Activated CD4-positive, CD25-positive, alpha-beta regulatory T cell treated with anti-CD3 and anti-CD28 coated beads, Interleukin-2, amount 50 U/mL, for 24 hours (primary cell): ENCODE results near the gene SLC16A10.
"Not testable (repeated sequence)": the region's sequence is repeated elsewhere in the genome, so short reads cannot be mapped to it uniquely, and the experiment has no call there.

ENCODE experiments used
- ATAC-seq, 2 donors: fragments of 150-1000 bp; cut with Tn5 transposase; one replicate each; pipeline ENCODE4 v1.10.0; 2021; ENCODE audit warnings: mild to moderate bottlenecking in 1 of 2, moderate library complexity in 1 of 2

The SLC16A10 gene

DNA sequence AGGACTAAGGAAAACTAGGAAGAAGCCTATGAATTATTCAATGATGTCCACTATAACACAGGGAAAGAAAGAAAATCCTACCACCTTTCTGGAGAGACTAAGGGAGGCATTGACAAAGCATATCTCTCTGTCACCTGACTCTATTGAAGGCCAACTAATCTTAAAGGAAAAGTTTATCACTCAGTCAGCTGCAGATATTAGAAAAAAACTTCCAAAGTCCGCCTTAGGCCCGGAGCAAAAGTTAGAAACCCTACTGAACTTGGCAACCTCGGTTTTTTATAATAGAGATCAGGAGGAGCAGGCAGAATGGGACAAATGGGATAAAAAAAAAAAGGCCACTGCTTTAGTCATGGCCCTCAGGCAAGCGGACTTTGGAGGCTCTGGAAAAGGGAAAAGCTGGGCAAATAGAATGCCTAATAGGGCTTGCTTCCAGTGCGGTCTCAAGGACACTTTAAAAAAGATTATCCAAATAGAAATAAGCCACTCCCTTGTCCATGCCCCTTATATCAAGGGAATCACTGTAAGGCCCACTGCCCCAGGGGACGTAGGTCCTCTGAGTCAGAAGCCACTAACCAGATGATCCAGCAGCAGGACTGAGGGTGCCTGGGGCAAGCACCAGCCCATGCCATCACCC is 47.0 kb downstream of the SLC16A10 start:
- ATAC-seq = not testable (repeated sequence)

DNA sequence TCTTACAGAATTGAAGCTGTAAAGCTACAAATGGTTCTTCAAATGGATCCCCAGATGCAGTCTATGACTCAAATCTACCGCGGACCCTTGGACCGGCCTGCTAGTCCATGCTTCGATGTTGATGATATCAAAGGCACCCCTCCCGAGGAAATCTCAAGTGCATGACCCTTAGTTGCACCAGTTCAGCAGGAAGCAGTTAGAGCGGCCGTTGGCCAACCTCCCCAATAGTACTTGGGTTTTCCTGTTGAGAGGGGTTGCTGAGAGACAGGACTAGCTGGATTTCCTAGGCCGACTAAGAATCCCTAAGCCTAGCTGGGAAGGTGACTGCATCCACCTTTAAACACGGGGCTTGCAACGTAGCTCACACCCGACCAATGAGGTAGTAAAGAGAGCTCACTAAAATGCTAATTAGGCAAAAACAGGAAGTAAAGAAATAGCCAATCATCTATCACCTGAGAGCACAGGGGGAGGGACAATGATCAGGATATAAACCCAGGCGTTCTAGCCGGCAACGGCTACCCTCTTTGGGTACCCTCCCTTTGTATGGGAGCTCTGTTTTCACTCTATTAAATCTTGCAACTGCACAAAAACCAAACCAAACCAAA is 50.3 kb downstream of the SLC16A10 start:
- not testable (repeated sequence) for ATAC-seq

DNA sequence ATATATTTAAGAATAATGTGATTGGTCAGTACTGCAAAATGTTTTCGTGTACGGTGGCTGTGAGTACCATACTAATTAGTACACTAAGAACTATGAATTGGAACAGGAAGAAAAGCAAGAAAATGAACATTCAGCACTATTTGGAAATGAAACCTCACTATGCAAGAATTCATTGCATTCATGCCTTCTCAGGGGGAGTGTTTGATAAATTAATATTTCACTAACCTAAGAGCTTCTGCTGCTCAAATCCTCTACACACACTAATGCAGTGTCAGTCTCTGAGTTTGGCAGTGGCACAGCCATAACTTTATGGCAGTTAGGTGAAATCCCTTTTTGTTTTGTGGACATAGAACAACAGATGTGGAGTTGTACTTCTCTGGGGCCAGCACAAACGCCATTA is 60.1 kb downstream of the SLC16A10 start:
- ATAC-seq = no peak

DNA sequence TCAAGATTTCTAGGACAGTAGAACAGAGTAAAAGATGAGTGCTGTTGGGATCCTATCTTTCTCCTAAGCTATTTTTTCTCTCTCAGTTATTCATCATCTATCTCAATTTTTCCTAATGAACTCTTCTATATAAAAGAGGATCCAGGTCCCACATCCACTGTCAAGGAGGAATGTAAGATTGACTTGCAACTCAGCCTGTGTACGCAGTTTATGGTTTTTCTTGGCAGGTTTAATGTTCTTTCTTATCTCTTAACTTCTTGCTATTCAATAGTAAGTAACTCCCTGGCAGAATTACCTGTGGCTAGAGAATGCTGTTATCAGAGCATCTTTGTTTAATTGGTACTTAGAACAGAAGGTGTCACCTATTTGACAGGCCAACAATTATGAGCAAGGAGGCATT is 60.8 kb downstream of the SLC16A10 start:
- no peak for ATAC-seq

DNA sequence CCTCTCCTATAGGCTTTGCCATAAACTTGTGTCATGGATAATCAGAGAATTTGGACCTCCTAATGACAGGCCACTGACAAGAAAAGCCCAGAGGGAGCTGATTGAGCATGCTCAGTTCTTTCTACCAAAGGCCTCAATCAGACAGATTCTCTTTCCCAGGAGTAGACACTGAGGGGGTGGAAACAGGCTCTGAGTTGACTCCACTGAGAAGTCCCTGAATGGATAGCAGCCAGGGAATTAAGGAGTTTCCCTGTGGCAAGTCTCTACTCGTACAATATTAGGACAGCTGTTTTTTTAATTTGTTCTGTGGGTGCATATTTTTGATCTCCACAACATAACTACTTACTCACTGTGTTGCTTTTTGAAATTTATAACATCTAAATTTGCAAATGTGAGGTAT is 63.3 kb downstream of the SLC16A10 start:
- ATAC-seq = no peak

DNA sequence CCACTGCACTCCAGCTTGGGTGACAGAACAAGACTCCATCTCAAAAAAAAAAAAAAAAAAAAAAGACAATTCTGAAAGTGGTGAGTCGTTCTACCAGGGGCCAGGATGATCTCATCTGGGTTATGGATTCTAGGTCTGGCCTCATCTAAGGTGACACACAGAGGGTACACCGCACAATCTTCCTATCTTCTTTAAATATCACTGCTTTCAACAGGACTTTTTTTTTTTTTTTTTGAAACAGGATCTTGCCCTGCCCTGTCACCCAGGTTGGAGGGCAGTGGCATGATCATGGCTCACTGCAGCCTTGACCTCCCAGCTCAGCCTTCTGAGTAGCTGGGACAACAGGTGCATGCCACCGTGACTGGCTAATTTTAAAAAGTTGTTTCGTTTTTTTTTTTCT is 67.7 kb downstream of the SLC16A10 start:
- ATAC-seq = peak; percentile 91 to 93

DNA sequence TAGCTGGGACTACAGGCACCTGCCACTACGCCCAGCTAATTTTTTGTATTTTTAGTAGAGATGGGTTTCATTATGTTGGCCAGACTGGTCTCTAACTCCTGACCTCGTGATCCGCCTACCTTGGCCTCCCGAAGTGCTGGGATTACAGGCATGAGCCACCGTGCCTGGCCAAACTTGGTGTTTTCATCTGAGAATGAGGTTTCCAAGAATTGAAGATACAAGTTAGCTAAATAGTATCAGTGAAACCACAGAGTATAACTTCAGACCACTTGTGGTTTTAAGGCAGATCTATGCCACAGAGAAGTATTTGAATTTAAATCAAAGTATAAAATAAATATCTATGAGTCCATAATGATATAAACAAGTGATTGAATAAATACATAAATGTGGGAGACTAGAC is 70.1 kb downstream of the SLC16A10 start:
- ATAC-seq = peak; percentile 22 to 24

DNA sequence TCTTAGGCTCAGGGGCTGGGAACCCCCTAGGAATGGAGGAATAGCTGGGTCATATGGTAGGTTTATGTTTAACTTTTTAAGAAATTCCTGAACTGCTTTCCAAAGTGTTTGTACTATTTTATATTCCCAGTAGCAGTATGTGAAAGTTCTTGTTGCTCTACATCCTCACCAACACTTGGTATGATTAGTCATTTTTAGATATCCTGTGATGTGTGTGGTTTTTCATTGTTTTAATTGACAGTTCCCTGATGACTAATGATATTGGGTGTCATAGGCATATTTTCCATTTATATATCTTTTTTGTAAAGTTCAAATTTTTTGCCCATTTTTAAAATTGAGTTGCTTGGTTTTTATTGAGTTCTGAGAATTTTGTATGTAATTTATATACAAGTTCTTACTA is 72.3 kb downstream of the SLC16A10 start:
- ATAC-seq = peak; percentile 67 to 74

DNA sequence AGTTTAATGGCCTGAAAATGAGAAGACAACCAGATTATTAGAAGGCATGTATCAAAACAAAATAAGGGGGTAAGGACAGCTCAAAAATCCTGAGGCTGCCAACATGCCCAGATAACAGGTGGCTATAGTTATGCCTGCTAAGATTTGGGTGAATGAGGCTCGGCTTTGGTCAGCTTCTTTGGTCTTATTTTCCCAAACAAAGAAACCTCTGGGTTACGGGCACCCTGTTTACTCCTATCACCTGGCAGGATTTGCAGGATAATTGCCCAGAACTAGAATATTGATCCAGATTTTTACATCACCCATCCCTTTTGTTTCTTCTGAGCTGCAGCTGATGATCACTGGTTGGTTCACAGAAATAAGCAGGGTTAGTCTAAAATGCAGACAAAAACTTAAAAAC is 74.3 kb downstream of the SLC16A10 start:
- ATAC-seq = no peak

DNA sequence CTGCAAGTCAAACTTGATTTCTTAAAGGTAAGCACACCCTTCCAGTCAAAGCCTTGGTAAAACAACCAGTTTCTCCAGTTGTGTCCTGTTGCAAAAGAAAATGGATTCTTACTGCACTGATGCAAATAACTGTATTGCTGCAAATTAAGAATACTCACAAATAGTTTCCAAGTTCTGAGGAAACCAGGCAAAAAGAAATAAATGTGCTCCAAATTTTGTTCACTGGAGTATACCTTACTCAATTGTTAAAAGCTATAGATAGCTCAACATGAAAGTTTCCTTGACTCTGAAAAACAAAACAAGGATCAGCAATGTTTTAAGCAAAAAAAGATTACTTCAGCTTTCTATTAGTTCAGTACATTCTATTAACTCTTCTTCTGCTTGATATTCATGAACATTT is 75.2 kb downstream of the SLC16A10 start:
- no peak for ATAC-seq

DNA sequence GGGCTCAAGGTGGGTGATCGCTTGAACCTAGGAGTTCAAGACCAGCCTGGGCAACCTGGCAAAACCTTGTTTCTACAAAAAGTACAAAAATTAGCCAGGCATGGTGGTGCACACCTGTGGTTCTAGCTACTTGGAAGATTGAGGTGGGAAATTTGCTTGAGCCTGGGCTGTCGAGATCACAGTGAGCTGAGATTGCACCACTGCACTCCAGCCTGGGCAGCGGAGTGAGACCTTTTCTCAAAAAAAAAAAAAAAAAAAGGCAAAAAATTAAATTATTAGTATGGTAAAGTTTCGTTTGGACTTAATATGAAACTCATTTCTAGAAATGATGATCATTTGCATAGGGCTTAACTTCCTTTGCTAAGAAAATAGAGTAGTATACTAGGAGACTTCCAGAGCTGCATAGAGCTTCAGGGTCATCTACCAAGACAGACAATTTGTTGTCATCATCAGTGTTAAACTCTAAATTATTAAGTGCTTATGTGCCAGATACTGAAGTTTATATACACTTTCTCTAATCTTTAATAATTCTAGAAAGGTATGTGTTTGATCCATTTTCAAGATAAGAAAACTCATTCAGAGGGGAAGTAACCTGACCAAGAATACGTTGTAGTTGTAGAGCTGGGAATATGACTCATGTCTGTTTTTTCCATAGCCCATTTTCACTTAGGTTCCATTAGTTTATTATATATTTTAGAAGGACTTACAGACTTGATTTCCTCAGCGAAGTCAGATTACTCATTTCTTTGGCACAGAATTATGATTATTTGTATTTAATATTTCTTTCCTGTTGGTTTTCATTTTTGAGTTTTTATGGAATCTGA is 84.5 kb downstream of the SLC16A10 start:
- ATAC-seq = peak; percentile 32 to 40

DNA sequence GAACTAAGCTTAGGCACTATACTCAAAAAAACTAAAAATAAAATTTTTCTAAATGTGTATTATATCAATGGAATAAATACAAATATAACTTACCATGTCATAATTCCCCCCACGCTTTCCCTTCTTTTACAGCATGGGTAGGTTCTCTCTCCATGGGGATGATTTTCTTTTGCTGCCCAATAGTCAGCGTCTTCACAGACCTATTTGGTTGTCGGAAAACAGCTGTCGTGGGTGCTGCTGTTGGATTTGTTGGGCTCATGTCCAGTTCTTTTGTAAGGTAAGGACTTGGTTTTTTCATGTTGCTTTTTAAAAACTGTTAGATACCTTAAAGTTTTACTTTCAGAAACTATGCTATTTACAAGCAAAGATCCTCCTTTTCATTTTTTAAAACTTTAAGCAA is 85.3 kb downstream of the SLC16A10 start:
- no peak for ATAC-seq

DNA sequence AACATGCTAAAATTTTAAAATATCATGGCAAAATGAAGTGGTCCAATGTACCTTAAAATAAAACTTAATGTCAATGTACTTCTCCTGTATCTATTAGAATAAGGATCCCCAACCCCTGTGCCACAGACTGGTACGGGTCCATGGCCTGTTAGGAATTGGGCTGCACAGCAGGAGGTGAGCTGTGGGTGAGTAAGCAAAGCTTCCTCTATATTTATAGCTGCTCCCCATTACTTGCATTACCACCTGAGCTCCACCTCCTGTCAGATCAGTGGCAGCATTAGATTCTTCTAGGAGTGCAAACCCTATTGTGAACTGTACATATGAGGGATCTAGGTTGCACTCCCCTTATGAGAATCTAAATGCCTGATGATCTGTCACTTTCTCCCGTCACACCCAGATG is 86.0 kb downstream of the SLC16A10 start:
- no peak for ATAC-seq

DNA sequence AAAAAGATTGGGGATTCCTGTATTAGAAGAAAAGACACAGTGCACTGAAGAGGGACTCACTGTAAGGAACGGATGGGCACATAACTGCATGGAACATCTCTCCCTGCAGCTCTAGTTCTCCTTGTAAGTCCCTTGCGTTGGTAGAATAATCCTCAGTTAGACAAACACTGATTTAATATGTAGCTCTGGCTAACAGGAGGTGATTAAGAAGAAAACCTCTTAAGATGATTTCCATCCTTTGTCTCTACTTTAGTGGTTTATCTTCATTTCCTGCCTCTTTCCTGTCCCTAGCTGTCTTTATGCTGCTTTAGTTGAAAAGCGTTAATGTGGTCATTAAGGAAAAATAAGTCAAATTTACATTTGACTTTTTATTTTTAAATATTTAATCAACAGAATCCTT is 86.6 kb downstream of the SLC16A10 start:
- ATAC-seq = no peak

DNA sequence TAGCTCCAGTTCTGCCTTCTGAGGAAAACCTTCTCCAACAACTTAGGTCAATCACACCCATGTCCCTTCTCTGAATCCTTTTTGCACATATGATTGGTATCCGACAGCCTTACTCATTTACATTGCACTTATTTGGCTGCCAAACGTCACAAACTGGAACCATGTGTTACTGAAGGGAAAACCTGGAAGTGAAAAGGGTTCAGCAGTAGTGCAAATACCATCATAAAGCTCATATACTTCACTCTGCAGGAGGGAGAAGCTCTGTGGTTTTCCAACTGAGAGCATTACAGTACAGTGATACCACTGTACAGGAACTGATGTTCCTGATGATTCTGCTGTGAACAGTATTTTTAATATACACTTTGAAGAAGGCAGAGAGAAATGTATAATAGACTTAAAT is 87.8 kb downstream of the SLC16A10 start:
- no peak for ATAC-seq

DNA sequence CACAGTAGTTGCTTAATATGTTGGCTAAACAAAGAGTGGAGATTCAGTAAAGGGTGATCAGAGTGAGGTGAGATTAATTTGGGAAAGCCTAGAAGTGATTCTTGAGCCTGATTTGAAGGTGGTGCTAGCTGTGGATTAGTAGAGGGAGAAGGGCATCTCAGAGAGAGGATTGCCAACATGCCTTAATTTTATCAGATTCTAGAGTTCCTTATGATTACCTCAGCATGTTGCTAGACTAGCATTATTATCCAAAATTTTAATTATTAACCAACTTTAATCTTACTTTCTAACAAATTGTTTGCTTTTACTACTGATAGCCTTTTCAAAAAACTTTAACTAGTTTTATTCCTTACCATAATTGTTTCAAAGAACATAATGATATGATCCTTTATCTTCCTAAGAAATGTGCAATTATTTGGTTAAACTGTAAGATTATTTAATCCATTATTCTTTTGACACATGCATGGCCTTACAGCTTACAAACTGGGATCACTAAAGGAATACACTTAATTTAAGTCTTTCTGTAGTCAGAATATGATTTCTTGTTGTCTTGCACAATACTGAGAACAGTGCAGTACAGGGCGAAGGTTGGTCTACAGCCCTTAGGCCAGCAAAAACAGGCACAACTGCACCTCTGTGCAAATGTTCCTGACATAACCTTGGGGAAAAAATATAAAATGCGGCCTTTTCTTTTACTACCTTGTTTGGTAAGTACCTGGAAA is 88.9 kb downstream of the SLC16A10 start:
- no peak for ATAC-seq

DNA sequence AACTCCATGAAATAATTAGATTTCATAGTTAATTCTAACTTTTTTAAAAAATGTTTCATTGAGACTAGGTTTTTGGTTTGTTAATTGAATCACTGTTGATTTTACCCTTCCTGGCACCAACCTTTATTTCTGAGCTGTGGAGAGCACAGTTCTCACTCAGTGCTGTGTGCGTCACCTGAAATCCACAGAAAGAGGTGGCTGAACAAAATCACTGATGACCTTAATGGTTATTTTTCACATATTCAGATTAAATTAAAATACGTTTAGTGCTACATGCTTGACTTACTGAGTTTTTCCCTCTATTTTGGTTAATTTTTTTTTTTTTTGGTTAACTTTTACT is 89.4 kb downstream of the SLC16A10 start:
- ATAC-seq = no peak

DNA sequence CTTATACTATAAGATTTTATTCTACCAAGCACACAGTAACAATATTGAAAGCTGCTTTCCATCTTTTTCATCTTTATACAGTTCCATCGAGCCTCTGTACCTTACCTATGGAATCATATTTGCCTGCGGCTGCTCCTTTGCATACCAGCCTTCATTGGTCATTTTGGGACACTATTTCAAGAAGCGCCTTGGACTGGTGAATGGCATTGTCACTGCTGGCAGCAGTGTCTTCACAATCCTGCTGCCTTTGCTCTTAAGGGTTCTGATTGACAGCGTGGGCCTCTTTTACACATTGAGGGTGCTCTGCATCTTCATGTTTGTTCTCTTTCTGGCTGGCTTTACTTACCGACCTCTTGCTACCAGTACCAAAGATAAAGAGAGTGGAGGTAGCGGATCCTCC is 89.8 kb downstream of the SLC16A10 start:
- ATAC-seq = no peak

DNA sequence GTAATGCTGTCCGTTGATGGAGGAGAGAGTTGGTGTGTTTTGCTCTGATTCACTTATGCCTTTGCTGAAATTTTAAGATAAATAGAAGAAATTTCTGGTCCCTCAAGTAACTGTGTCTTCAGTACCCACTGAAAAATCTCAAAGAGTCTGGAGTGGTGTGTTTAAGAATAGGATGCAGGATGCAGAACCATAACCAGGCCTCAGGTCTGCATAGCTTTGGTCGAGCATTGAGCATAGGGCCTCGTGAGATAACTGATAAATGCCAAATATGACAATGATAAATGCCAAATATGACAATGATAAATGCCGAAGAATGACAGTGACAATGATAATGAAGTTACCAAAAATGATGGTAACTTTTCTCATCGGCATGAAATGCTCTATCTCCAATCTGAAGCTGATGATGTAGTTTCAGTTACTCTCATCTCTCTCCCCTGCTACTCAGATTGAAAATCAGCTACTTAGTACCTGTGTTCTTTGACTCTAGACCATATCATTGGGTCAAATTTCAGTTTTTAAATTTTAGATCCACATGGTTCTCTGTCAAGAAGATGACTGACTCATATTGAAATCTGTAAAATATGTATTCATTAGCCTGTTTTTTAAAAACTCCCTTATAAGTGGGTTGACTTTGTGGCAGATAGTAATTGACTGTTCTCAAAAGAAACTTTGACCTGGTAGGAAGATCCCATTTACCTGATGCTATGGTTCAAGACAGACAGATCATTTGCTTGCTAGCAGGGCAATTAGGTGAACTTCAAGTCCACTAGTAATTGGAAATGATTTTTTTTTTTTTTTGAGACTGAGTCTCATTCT is 96.6 kb downstream of the SLC16A10 start:
- ATAC-seq = peak; percentile 95

DNA sequence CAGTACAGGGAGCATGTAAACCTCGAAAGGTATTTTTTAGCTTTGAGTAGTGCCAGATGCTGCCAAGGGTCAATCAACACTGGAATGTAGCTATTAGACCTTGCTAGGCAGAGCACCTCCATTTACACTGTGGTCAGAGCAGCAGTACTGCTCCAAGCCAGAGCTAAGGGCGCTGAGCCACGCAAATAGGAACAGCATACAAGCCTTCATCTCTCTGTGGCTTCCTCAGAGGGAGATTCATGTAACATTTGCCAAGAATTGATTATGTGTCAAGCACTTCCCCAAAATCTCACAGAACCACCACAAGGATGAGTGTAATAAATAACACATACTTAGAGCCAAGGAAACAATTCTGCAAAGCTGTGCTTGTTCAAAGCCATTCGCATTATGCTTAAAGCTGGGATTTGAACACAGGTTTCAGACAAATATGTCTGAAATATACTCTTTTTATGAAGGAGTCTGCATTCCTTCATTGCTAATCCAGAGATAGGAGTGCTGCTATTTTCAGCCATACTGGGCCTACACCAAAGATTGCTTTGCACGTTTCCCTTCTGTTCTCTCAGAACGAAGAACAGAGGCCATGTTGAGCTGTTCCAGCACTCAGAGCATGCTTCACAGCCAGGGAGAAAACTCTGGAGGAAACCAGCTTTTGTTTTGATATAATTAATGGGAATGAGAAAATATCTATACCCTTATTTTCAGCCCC is 97.7 kb downstream of the SLC16A10 start:
- no peak for ATAC-seq

DNA sequence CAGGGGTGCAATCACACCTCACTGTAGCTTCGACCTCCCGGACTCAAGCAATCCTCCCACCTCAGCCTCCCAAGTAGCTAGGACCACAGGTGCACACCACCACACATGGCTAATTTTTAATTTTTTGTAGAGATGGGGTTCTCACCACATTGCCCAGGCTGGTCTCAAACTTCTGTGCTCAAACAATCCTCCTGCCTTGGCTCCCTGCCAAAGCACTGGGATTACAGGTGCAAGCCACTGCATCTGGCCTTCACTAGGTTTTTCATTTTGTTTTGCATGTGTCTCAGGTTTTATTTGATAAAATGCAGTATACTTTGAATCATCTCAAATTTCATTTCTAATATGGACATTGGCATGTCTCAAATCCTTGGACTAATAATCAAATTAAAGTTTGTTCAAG is 98.7 kb downstream of the SLC16A10 start:
- no peak for ATAC-seq

DNA sequence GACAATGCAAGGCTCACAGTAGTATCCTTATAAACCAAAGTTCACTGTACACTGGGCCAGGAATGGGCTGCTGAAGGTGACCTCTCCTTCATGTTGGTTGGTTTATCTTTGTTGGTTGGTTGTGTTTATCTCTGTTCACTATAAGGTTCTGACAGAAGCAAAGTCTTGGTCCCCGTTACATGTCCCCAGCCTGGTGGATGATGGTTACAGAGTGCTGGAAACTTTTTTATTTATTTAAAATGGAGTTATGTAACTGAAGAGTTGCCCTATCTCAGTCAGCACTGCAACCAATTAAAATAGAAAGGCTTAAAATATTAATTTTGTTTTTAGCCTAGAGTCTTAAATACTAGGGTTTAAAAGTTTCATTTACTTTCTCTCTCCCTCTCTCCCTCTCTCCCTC is 100.6 kb downstream of the SLC16A10 start:
- ATAC-seq = no peak
